ENCODE data around the gene SDR9C7. TPM values are rescaled to one million over a fixed set of nuclear protein-coding genes. Genes with fewer than 3 reads are reported as not detected.
"Not testable (repeated sequence)": the region's sequence is repeated elsewhere in the genome, so short reads cannot be mapped to it uniquely, and the experiment has no call there.

The SDR9C7 gene
- total RNA-seq, 1 experiment from 2014 or later = not detected

DNA sequence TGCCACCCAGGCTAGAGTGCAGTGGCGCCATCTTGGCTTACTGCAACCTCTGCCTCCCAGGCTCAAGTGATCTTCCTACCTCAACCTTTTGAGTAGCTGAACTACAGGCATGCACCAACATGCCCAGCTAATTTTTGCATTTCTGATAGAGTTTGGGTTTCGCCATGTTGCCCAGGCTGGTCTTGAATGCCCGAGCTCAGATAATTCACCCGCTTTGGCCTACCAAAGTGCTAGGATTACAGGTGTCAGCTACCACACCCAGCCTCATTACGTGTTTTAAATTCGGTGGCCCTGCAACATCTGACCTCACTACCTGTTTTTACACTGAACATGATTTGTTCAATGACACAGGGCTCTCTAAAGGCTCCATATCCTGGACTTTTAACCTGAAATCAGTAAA lies 46.1 kb upstream of the SDR9C7 start:
- no peak for DNase-seq (ENCODE audit: unreplicated experiment)

DNA sequence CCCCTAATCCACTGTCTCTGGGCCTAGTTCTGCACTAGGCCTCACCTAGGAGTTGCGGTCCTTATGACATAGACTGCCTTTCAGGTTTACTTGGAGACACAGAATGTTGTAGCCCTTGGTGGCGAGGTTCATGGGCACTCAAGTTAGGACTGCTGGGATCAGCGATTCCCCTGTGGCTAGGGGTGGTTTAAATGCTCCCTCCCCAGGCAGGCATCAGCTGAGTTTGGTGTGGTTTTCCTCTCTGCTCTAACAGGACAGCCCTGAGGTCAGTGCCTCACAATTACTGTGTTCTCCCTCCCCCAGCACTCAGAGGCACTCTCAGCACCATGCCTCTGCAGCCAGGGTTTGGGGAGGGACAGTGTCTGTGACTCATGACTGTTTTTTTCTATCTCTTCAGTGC lies 45.4 kb upstream of the SDR9C7 start:
- Mint-ChIP-seq H3K4me1 (ENCODE audit: insufficient read depth, unreplicated experiment) (peaks cover 15% of the 10 kb centered on the region), H3K4me3 (ENCODE audit: unreplicated experiment) (no peak overlapping the region), H3K9me3 (ENCODE audit: unreplicated experiment) (no peaks in the 10 kb centered on the region), H3K36me3 (ENCODE audit: insufficient read depth, unreplicated experiment) (no peaks in the 10 kb centered on the region), H3K27ac (ENCODE audit: low read depth, unreplicated experiment) (peak overlapping the region; percentile 66), H3K27me3 (ENCODE audit: insufficient read depth, unreplicated experiment) (no peaks in the 10 kb centered on the region)
- TF ChIP-seq, protein P1, sequence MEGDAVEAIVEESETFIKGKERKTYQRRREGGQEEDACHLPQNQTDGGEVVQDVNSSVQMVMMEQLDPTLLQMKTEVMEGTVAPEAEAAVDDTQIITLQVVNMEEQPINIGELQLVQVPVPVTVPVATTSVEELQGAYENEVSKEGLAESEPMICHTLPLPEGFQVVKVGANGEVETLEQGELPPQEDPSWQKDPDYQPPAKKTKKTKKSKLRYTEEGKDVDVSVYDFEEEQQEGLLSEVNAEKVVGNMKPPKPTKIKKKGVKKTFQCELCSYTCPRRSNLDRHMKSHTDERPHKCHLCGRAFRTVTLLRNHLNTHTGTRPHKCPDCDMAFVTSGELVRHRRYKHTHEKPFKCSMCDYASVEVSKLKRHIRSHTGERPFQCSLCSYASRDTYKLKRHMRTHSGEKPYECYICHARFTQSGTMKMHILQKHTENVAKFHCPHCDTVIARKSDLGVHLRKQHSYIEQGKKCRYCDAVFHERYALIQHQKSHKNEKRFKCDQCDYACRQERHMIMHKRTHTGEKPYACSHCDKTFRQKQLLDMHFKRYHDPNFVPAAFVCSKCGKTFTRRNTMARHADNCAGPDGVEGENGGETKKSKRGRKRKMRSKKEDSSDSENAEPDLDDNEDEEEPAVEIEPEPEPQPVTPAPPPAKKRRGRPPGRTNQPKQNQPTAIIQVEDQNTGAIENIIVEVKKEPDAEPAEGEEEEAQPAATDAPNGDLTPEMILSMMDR (IDR thresholded peaks at IDR 0.05; ENCODE audit: unreplicated experiment) = no peak
- intact Hi-C loops (cut with micrococcal nuclease) = no loop called here
- no TSS peak for BruUV-seq (replicated peaks)
- POLR2A ChIA-PET = interaction anchor here (0.6 to 1.1 kb wide), 3 partner anchors 81 to 334 kb away, joined by 3 read pairs; partner anchors contain the start of gene ATP5F1B
- no peak for DNase-seq (ENCODE audit: unreplicated experiment)
- CTCF ChIA-PET = interaction anchor here (0.6 to 0.8 kb wide), 3 partner anchors 81 to 176 kb away, joined by 3 read pairs; no protein-coding TSS in a partner anchor

More for the DNA sequence above, 46.1 kb upstream of the SDR9C7 start:
- ChIA-PET POLR2A (interaction anchor here (0.6 to 1.1 kb wide), 2 partner anchors 82 to 140 kb away, joined by 3 read pairs; no protein-coding TSS in a partner anchor), CTCF (interaction anchor here (0.6 to 0.8 kb wide), 3 partner anchors 141 to 309 kb away, joined by 3 read pairs; no protein-coding TSS in a partner anchor)
- H3K27ac Mint-ChIP-seq (ENCODE audit: low read depth, unreplicated experiment) = peak overlapping the region; percentile 66
- no peaks in the 10 kb centered on the region for H3K9me3 Mint-ChIP-seq (ENCODE audit: unreplicated experiment)
- intact Hi-C loops (cut with micrococcal nuclease) = no loop called here
- BruUV-seq (replicated peaks) = no TSS peak
- no peak overlapping the region for H3K4me3 Mint-ChIP-seq (ENCODE audit: unreplicated experiment)
- TF ChIP-seq, protein P1 (IDR thresholded peaks at IDR 0.05; ENCODE audit: unreplicated experiment) = no peak
- H3K27me3 Mint-ChIP-seq (ENCODE audit: insufficient read depth, unreplicated experiment) = no peaks in the 10 kb centered on the region
- peaks cover 15% of the 10 kb centered on the region for H3K4me1 Mint-ChIP-seq (ENCODE audit: insufficient read depth, unreplicated experiment)
- no peaks in the 10 kb centered on the region for H3K36me3 Mint-ChIP-seq (ENCODE audit: insufficient read depth, unreplicated experiment)

DNA sequence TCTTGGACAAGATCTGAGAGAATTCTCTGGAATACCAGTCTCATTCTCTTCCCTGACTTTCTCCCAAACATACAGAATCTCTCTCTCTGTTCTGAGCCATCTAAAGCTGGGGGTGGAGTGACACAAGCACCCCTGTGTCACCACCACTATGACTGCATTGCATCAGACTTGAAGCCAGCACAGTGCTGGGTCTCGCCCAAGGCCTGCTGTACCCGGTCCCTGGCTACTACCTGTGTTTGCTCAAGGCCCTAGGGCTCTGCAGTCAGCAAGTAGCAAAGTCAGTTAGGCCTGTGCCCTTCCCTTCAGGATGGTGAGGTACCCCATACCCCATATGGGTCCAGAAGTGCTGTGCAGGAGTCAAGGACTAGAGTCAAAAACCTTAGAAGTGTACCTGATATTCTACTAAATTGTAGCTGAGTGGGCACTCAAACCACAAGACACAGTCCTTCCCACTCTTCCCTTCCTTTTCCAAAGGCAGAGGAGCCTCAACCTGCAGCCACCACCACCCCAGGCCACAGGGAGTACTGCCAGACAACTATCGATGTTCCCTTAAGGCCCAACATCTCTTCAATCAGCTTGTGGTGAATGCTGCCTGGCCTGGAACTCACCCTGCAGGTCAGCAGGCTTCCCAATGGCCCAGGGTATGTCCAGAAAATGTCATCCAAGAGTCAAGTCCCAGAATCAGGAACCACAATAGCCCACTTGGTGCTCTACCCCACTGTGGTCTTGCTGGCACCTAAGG lies 44.4 kb upstream of the SDR9C7 start:
- intact Hi-C loops (cut with micrococcal nuclease) = no loop called here
- TF ChIP-seq, protein P1 (IDR thresholded peaks at IDR 0.05; ENCODE audit: unreplicated experiment) = no peak
- no peak overlapping the region for H3K4me3 Mint-ChIP-seq (ENCODE audit: unreplicated experiment)
- ChIA-PET POLR2A (interaction anchor here (0.6 kb wide), 1 partner anchor 333 kb away, joined by 3 read pairs; the partner anchor contains the start of gene ATP5F1B), CTCF (interaction anchor here (0.6 to 0.8 kb wide), 3 partner anchors 82 to 158 kb away, joined by 3 to 8 read pairs (median 3); no protein-coding TSS in a partner anchor)
- no peaks in the 10 kb centered on the region for H3K36me3 Mint-ChIP-seq (ENCODE audit: insufficient read depth, unreplicated experiment)
- no peak for DNase-seq (ENCODE audit: unreplicated experiment)
- no peak overlapping the region for H3K27ac Mint-ChIP-seq (ENCODE audit: low read depth, unreplicated experiment)
- H3K27me3 Mint-ChIP-seq (ENCODE audit: insufficient read depth, unreplicated experiment) = no peaks in the 10 kb centered on the region
- BruUV-seq (replicated peaks) = no TSS peak
- H3K4me1 Mint-ChIP-seq (ENCODE audit: insufficient read depth, unreplicated experiment) = peaks cover 10% of the 10 kb centered on the region
- no peaks in the 10 kb centered on the region for H3K9me3 Mint-ChIP-seq (ENCODE audit: unreplicated experiment)

DNA sequence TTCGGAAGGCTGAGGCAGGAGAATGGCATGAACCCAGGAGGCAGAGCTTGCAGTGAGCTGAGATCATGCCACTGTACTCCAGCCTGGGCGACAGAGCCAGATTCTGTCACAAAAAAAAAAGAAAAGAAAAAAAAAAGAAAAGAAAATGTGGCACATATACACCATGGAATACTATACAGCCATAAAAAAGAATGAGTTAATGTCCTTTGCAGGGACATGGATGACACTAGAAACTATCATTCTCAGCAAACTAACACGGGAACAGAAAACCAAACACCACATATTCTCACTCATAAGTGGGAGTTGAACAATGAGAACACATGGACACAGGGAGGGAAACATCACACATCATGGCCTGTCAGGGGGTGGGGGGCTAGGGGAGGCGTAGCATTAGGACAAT lies 43.2 kb upstream of the SDR9C7 start:
- H3K4me3 Mint-ChIP-seq (ENCODE audit: unreplicated experiment); intact Hi-C loops (cut with micrococcal nuclease); BruUV-seq (replicated peaks); H3K9me3 Mint-ChIP-seq (ENCODE audit: unreplicated experiment); DNase-seq (ENCODE audit: unreplicated experiment); H3K36me3 Mint-ChIP-seq (ENCODE audit: insufficient read depth, unreplicated experiment); H3K27ac Mint-ChIP-seq (ENCODE audit: low read depth, unreplicated experiment); POLR2A ChIA-PET; H3K4me1 Mint-ChIP-seq (ENCODE audit: insufficient read depth, unreplicated experiment); H3K27me3 Mint-ChIP-seq (ENCODE audit: insufficient read depth, unreplicated experiment): not testable (repeated sequence)
- CTCF ChIA-PET = interaction anchor here (0.9 kb wide), 2 partner anchors 10 to 85 kb away, joined by 3 to 5 read pairs; no protein-coding TSS in a partner anchor

DNA sequence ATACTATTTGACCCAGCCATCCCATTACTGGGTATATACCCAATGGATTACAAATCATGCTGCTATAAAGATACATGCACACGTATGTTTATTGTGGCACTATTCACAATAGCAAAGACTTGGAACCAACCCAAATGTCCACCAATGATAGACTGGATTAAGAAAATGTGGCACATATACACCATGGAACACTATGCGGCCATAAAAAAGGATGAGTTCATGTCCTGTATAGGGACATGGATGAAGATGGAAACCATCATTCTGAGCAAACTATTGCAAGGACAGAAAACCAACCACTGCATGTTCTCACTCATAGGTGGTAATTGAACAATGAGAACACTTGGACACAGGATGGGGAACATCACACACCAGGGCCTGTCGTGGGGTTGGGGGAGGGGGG lies 40.0 kb upstream of the SDR9C7 start:
- H3K27ac Mint-ChIP-seq (ENCODE audit: low read depth, unreplicated experiment); intact Hi-C loops (cut with micrococcal nuclease); H3K27me3 Mint-ChIP-seq (ENCODE audit: insufficient read depth, unreplicated experiment); CTCF ChIA-PET; H3K4me3 Mint-ChIP-seq (ENCODE audit: unreplicated experiment); H3K9me3 Mint-ChIP-seq (ENCODE audit: unreplicated experiment); BruUV-seq (replicated peaks); POLR2A ChIA-PET; H3K4me1 Mint-ChIP-seq (ENCODE audit: insufficient read depth, unreplicated experiment); H3K36me3 Mint-ChIP-seq (ENCODE audit: insufficient read depth, unreplicated experiment); DNase-seq (ENCODE audit: unreplicated experiment): not testable (repeated sequence)

DNA sequence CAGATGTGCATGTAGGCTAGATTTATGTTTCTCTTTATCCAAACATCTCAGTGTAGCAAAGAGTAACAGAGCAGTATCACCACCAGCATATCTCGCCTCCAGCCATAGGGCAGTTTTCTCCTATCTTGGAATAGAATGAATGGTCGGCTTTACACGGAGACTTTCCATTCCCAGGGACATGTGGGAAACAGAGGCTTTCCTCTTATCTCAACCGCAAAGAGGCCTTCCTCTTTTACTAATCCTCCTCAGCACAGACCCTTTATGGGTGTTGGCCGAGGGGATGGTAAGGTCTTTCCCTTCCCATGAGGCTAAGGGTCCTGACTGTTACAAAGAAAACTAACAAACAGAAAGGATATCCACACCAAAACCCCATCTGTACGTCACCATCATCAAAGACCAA lies 34.7 kb upstream of the SDR9C7 start:
- DNase-seq (ENCODE audit: unreplicated experiment); H3K36me3 Mint-ChIP-seq (ENCODE audit: insufficient read depth, unreplicated experiment); H3K27me3 Mint-ChIP-seq (ENCODE audit: insufficient read depth, unreplicated experiment); CTCF ChIA-PET; H3K4me3 Mint-ChIP-seq (ENCODE audit: unreplicated experiment); BruUV-seq (replicated peaks); H3K9me3 Mint-ChIP-seq (ENCODE audit: unreplicated experiment); POLR2A ChIA-PET; intact Hi-C loops (cut with micrococcal nuclease); H3K4me1 Mint-ChIP-seq (ENCODE audit: insufficient read depth, unreplicated experiment); H3K27ac Mint-ChIP-seq (ENCODE audit: low read depth, unreplicated experiment): not testable (repeated sequence)

DNA sequence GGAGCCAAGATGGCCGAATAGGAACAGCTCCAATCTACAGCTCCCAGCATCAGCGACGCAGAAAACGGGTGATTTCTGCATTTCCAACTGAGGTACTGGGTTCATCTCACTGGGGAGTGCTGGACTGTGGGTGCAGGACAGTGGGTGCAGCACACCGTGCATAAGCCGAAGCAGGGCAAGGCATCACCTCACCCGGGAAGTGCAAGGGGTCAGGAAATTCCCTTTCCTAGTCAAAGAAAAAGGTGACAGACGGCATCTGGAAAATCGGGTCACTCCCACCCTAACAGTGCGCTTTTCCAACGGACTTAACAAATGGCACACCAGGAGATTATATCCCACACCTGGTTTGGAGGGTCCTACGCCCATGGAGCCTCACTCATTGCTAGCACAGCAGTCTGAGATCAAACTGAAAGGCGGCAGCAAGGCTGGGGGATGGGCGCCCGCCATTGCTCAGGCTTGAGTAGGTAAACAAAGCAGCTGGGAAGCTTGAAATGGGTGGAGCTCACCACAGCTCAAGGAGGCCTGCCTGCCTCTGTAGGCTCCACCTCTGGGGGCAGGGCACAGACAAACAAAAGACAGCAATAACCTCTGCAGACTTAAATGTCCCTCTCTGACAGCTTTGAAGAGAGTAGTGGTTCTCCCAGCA lies 31.9 kb upstream of the SDR9C7 start:
- DNase-seq (ENCODE audit: unreplicated experiment); POLR2A ChIA-PET; H3K27me3 Mint-ChIP-seq (ENCODE audit: insufficient read depth, unreplicated experiment); H3K4me1 Mint-ChIP-seq (ENCODE audit: insufficient read depth, unreplicated experiment); H3K9me3 Mint-ChIP-seq (ENCODE audit: unreplicated experiment); H3K4me3 Mint-ChIP-seq (ENCODE audit: unreplicated experiment); BruUV-seq (replicated peaks); H3K36me3 Mint-ChIP-seq (ENCODE audit: insufficient read depth, unreplicated experiment); intact Hi-C loops (cut with micrococcal nuclease); H3K27ac Mint-ChIP-seq (ENCODE audit: low read depth, unreplicated experiment): not testable (repeated sequence)
- CTCF ChIA-PET = interaction anchor here (0.6 kb wide), 2 partner anchors 121 to 135 kb away, joined by 3 to 7 read pairs; no protein-coding TSS in a partner anchor
